OCI-LY1 (cell line): ENCODE data around the gene INTS2.

Experiments
- H2AFZ ChIP-seq: fragments of 200-600 bp; sonication (generic), shearing (Covaris generic); 2 replicates; pipeline ENCODE4 v1.6.0; 2014; ENCODE audit warnings: antibody characterized with exemption, mild to moderate bottlenecking, low read length
- H3F3A ChIP-seq: fragments of 200-600 bp; sonication (generic), shearing (Covaris generic); 2 replicates; pipeline ENCODE4 v1.6.0; 2014; ENCODE audit warnings: mild to moderate bottlenecking, antibody characterized with exemption, low read length, moderate library complexity; ENCODE audit not compliant: insufficient read depth
- H3K27ac ChIP-seq: fragments of 200-600 bp; sonication (generic); 2 replicates; pipeline ENCODE4 v1.5.1; 2014; ENCODE audit warnings: low read length, mixed run types, mild to moderate bottlenecking, low read depth; ENCODE audit not compliant: poor library complexity, severe bottlenecking
- H3K27me3 ChIP-seq: fragments of 200-600 bp; sonication (generic); 2 replicates; pipeline ENCODE4 v1.6.0; 2014; ENCODE audit warnings: antibody characterized with exemption, mild to moderate bottlenecking, low read length, moderate library complexity; ENCODE audit not compliant: insufficient read depth
- H3K36me3 ChIP-seq: fragments of 200-600 bp; sonication (generic); 2 replicates; pipeline ENCODE4 v1.6.1; 2014; ENCODE audit warnings: mild to moderate bottlenecking, antibody characterized with exemption, low read length, moderate library complexity, mixed read lengths; ENCODE audit not compliant: insufficient read depth
- H3K4me1 ChIP-seq: fragments of 200-600 bp; sonication (generic); 2 replicates; pipeline ENCODE4 v1.5.1; 2014; ENCODE audit warnings: mild to moderate bottlenecking, low read length, moderate library complexity; ENCODE audit not compliant: insufficient read depth, severe bottlenecking
- H3K4me2 ChIP-seq: fragments of 200-600 bp; sonication (generic), shearing (Covaris generic); 2 replicates; pipeline ENCODE4 v1.6.1; 2014; ENCODE audit warnings: low read length
- H3K4me3 ChIP-seq: fragments of 200-600 bp; sonication (generic); 2 replicates; pipeline ENCODE4 v1.5.1; 2014; ENCODE audit warnings: low read length, low read depth, mild to moderate bottlenecking, mixed read lengths; ENCODE audit not compliant: poor library complexity, severe bottlenecking
- H3K79me2 ChIP-seq: fragments of 200-600 bp; shearing (Covaris generic); 2 replicates; pipeline ENCODE4 v1.6.1; 2016; ENCODE audit warnings: mixed run types, low read length, mixed read lengths; ENCODE audit not compliant: insufficient read depth
- H3K9ac ChIP-seq: fragments of 200-600 bp; sonication (generic), shearing (Covaris generic); 2 replicates; pipeline ENCODE4 v1.6.1; 2014; ENCODE audit warnings: mild to moderate bottlenecking, low read length, mixed read lengths
- H3K9me2 ChIP-seq: fragments of 200-600 bp; sonication (generic), shearing (Covaris generic); 2 replicates; pipeline ENCODE4 v1.6.1; 2014; ENCODE audit warnings: low read depth, mild to moderate bottlenecking, low read length, mixed read lengths
- H3K9me3 ChIP-seq: fragments of 200-600 bp; shearing (Covaris generic); 2 replicates; pipeline ENCODE4 v1.6.1; 2014; ENCODE audit warnings: low read length, mixed read lengths
- H4K20me1 ChIP-seq: fragments of 200-600 bp; sonication (generic), shearing (Covaris generic); 2 replicates; pipeline ENCODE4 v1.6.0; 2016; ENCODE audit warnings: mild to moderate bottlenecking, low read length; ENCODE audit not compliant: insufficient read depth
- EZH2 ChIP-seq: fragments of 200-600 bp; sonication (generic), shearing (Covaris generic); IDR thresholded peaks from 2 replicates; pipeline ENCODE4 v1.8.0; 2017; ENCODE audit warnings: borderline replicate concordance, mixed run types, mild to moderate bottlenecking, antibody characterized with exemption, low read length, moderate library complexity, mixed read lengths
- TF ChIP-seq, protein P1 (sequence below): fragments of 200-600 bp; sonication (generic), shearing (Covaris generic); IDR thresholded peaks from 2 replicates; pipeline ENCODE4 v1.5.1; 2017; ENCODE audit warnings: mild to moderate bottlenecking, antibody characterized with exemption, low read length, moderate library complexity, mixed read lengths

Gene INTS2

DNA sequence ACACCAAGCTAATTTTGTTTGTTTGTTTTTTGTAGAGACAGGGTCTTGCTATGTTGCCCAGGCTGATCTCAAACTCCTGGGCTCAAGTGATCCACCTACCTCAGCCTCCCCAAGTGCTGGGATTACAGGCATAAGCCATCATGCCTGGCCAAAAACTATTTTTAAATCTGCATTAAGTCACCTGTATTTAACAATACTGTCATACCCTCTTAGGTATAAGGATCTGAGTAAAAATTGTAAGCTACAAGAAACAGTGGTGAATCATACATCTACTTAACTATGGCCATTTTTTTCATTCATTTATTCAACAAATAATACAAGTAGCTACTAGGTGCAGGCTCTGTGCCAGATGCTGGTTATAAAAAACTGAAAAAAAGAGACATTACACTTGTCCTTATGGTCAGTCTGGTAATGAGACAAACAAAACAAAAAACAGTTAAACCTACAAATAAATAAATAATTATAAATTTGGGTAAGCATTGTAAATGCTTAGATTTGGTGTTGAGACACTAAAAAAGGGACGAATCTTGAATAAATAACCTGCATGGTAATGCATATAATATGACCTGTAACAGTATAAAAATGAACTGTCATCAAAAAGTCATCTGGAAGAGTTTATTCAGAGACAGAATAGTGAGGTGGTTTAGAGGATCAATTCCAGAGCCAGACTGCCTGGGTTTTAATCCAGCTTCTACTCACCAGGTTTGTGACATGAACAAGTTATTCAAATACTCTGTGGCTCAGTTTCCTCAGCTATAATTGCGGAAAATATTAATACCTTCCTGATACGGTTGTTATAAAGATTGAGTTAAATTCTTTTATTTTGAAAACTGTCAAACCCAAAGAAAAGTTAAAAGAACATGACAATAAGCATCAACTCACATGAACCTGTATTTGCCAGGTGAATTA lies 91.3 kb downstream of the INTS2 start:
- H3K4me3 ChIP-seq: no peak overlapping the region
- no peak overlapping the region for H3K4me2 ChIP-seq
- H3K27ac ChIP-seq: no peak overlapping the region
- H3K27me3 ChIP-seq: no peaks in the 10 kb centered on the region
- no peaks in the 10 kb centered on the region for H3F3A ChIP-seq
- H3K9ac ChIP-seq: no peak overlapping the region
- peaks cover 14% of the 10 kb centered on the region; the same call in 1 of the 2 replicates for H3K36me3 ChIP-seq
- H3K9me3 ChIP-seq: no peaks in the 10 kb centered on the region
- no peaks in the 10 kb centered on the region for H3K9me2 ChIP-seq
- TF ChIP-seq EZH2: no peak
- no peaks in the 10 kb centered on the region for H3K79me2 ChIP-seq
- H3K4me1 ChIP-seq: no peaks in the 10 kb centered on the region
- no peak overlapping the region for H2AFZ ChIP-seq
- no peaks in the 10 kb centered on the region for H4K20me1 ChIP-seq

DNA sequence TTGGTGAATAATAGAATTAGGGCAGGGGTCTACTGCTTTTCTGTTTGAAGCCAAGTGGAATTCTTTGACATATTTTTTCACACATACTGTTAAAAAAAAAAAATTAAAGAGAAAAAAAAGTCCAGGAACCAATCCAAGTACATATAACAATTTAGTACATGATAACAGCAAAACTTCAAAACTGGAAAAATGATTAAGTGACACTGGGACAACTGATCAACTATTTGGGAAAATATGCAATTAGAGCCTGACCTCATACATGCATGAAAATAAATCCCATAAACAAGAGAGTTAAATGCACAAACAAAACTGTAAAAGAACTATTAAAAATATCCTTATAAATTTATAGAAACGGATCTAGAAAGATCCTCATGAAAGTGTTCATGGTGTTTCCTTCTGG lies 92.2 kb downstream of the INTS2 start:
- Histone ChIP-seq H3K9ac (no peak overlapping the region), H3K9me2 (no peaks in the 10 kb centered on the region), H2AFZ (no peak overlapping the region), H3K9me3 (no peaks in the 10 kb centered on the region), H3F3A (no peaks in the 10 kb centered on the region), H3K4me3 (no peak overlapping the region), H3K4me1 (no peaks in the 10 kb centered on the region), H3K79me2 (no peaks in the 10 kb centered on the region), H3K27ac (no peak overlapping the region), H3K36me3 (peaks cover 6% of the 10 kb centered on the region; the same call in 1 of the 2 replicates), H4K20me1 (no peaks in the 10 kb centered on the region), H3K27me3 (no peaks in the 10 kb centered on the region), H3K4me2 (no peak overlapping the region)
- no peak for TF ChIP-seq EZH2
- TF ChIP-seq, protein P1, sequence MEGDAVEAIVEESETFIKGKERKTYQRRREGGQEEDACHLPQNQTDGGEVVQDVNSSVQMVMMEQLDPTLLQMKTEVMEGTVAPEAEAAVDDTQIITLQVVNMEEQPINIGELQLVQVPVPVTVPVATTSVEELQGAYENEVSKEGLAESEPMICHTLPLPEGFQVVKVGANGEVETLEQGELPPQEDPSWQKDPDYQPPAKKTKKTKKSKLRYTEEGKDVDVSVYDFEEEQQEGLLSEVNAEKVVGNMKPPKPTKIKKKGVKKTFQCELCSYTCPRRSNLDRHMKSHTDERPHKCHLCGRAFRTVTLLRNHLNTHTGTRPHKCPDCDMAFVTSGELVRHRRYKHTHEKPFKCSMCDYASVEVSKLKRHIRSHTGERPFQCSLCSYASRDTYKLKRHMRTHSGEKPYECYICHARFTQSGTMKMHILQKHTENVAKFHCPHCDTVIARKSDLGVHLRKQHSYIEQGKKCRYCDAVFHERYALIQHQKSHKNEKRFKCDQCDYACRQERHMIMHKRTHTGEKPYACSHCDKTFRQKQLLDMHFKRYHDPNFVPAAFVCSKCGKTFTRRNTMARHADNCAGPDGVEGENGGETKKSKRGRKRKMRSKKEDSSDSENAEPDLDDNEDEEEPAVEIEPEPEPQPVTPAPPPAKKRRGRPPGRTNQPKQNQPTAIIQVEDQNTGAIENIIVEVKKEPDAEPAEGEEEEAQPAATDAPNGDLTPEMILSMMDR: no peak

DNA sequence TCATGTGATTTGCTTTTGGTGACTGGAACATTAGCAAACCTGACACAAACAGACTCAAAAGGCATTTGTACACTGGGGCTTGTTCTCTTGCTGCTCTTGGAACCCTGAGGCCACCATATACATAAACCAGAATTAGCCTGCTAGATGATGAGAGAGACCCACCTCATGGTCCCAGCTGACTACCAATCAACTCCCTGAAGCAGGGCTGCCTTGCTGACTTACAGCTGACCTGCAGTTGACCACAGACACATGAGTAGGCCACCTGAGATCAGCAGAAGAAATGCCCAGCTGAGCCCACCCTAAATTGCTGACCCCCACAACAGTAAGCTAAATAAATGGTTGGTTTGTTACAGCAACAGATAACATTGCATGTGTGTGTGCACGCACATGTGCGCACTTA lies 93.2 kb downstream of the INTS2 start:
- Histone ChIP-seq H3K4me1 (no peaks in the 10 kb centered on the region), H3K9ac (no peak overlapping the region), H3K9me2 (no peaks in the 10 kb centered on the region), H3K79me2 (no peaks in the 10 kb centered on the region), H3K27ac (no peak overlapping the region), H3K4me2 (no peak overlapping the region), H3K9me3 (no peaks in the 10 kb centered on the region), H3K36me3 (peaks cover 6% of the 10 kb centered on the region; the same call in 1 of the 2 replicates), H4K20me1 (no peaks in the 10 kb centered on the region), H3F3A (no peaks in the 10 kb centered on the region), H3K4me3 (no peak overlapping the region), H2AFZ (no peak overlapping the region), H3K27me3 (no peaks in the 10 kb centered on the region)
- TF ChIP-seq, protein P1: no peak
- TF ChIP-seq EZH2: no peak
